H1 (cell line): ENCODE measurements around the gene ERP29. TPM values are rescaled to one million over a fixed set of nuclear protein-coding genes. Genes with fewer than 3 reads are reported as not detected.

ENCODE experiments used
- CTCF ChIA-PET: fragments of 300-600 bp; sonication (Branson Sonifier 250); formaldehyde crosslinking; loops from one replicate; lab custom pipeline; 2021; ENCODE audit not compliant: partially characterized antibody; lab: Charles Lee
- POLR2A ChIA-PET: fragments of 300-600 bp; sonication (Branson Sonifier 250); formaldehyde crosslinking; loops from one replicate; lab custom pipeline; 2021; ENCODE audit warnings: inconsistent platforms; ENCODE audit not compliant: partially characterized antibody; lab: Charles Lee
- DNase-seq, 2 experiments: peaks; one replicate each; pipeline versions ENCODE4 v3.0.0 to v3.0.0-alpha.2; 2010 to 2022; ENCODE audit warnings: low spot score in 2 of 2, low read depth in 1 of 2, mixed read lengths in 1 of 2
- FAIRE-seq: peaks from 2 replicates; lab custom pipeline; 2011; peaks lifted over from hg19 to GRCh38; lab: Jason Lieb, UNC
- H2AFZ ChIP-seq: 2 replicates; pipeline ENCODE4 v1.8.1; 2012; ENCODE audit warnings: low read length, inconsistent platforms
- H2AK5ac ChIP-seq: 2 replicates; pipeline ENCODE4 v1.6.1; 2013; ENCODE audit warnings: low read depth, low read length
- H2BK120ac ChIP-seq: replicated peaks from 2 replicates; pipeline ENCODE3; 2013; ENCODE audit warnings: low read depth, low read length, inconsistent platforms
- H2BK12ac ChIP-seq: 2 replicates; pipeline ENCODE4 v1.6.1; 2013; ENCODE audit warnings: low read depth, low read length
- H2BK15ac ChIP-seq: 2 replicates; pipeline ENCODE4 v1.6.1; 2013; ENCODE audit warnings: low read length
- H2BK20ac ChIP-seq: 2 replicates; pipeline ENCODE4 v1.6.1; 2013; ENCODE audit warnings: low read length
- H2BK5ac ChIP-seq: 2 replicates; pipeline ENCODE4 v1.6.1; 2013; ENCODE audit warnings: low read depth, low read length
- H3K14ac ChIP-seq: 2 replicates; pipeline ENCODE4 v1.6.1; 2013; ENCODE audit warnings: inconsistent platforms; ENCODE audit not compliant: insufficient read length
- H3K18ac ChIP-seq: 2 replicates; pipeline ENCODE4 v1.6.1; 2013; ENCODE audit warnings: low read length; ENCODE audit errors: extremely low read depth
- H3K23ac ChIP-seq: 2 replicates; pipeline ENCODE4 v1.6.1; 2013; ENCODE audit warnings: inconsistent platforms; ENCODE audit not compliant: insufficient read length
- H3K23me2 ChIP-seq: 2 replicates; pipeline ENCODE4 v1.6.1; 2013; ENCODE audit warnings: low read depth, low read length
- H3K27ac ChIP-seq: 2 replicates; pipeline ENCODE4 v1.6.1; 2011; ENCODE audit warnings: low read depth, low read length, inconsistent platforms
- H3K27me3 ChIP-seq, 4 experiments: replicated peaks in 1 of 4; 1 replicate in 1 of 4; 2 replicates in 3 of 4; pipeline versions ENCODE4 v1.6.1 to v1.8.1; 2011 to 2013; ENCODE audit warnings: low read length in 3 of 4, mild to moderate bottlenecking in 3 of 4, inconsistent platforms in 2 of 4, mixed read lengths in 2 of 4, moderate library complexity in 1 of 4; ENCODE audit not compliant: control insufficient read depth in 3 of 4, insufficient read depth in 3 of 4; ENCODE audit errors: extremely low read depth in 1 of 4
- H3K36me3 ChIP-seq, 4 experiments: 2 replicates each; pipeline versions ENCODE4 v1.6.1 to v1.8.1; 2011 to 2013; ENCODE audit warnings: mild to moderate bottlenecking in 4 of 4, low read length in 3 of 4, moderate library complexity in 2 of 4, control low read depth in 1 of 4, inconsistent platforms in 1 of 4; ENCODE audit not compliant: insufficient read depth in 4 of 4, control insufficient read depth in 2 of 4
- H3K4ac ChIP-seq: replicated peaks from 2 replicates; pipeline ENCODE3; 2013; ENCODE audit warnings: low read length, low read depth, mixed read lengths, inconsistent platforms; ENCODE audit not compliant: insufficient read length
- H3K4me1 ChIP-seq, 4 experiments: replicated peaks in 1 of 4; 1 replicate in 1 of 4; 2 replicates in 3 of 4; pipeline versions ENCODE4 v1.6.1 to v1.8.1; 2011 to 2013; ENCODE audit warnings: low read length in 3 of 4, inconsistent platforms in 2 of 4, mixed read lengths in 1 of 4; ENCODE audit not compliant: insufficient read depth in 4 of 4, control insufficient read depth in 3 of 4
- H3K4me2 ChIP-seq, 2 experiments: 2 replicates each; pipeline versions ENCODE4 v1.6.1 to v1.8.1; 2011 to 2013; ENCODE audit warnings: low read depth in 2 of 2, low read length in 2 of 2, control low read depth in 1 of 2, inconsistent platforms in 1 of 2, mild to moderate bottlenecking in 1 of 2; ENCODE audit not compliant: insufficient read depth in 1 of 2
- H3K4me3 ChIP-seq, 4 experiments: fragments of 200-600, 300-600 bp in 1 of 4; sonication (generic), shearing (Covaris generic), sonication (Bioruptor Twin) in 1 of 4; 2 replicates each; pipeline versions ENCODE4 v1.5.1 to v1.8.1; 2011 to 2016; ENCODE audit warnings: low read length in 4 of 4, low read depth in 3 of 4, control low read depth in 2 of 4, inconsistent platforms in 2 of 4, mild to moderate bottlenecking in 2 of 4, mixed read lengths in 1 of 4, moderate library complexity in 1 of 4; ENCODE audit not compliant: insufficient read depth in 2 of 4; ENCODE audit errors: extremely low read depth in 1 of 4
- H3K56ac ChIP-seq: replicated peaks from 2 replicates; pipeline ENCODE3; 2013; ENCODE audit warnings: low read depth, mild to moderate bottlenecking, mixed read lengths, low read length, inconsistent platforms; ENCODE audit not compliant: insufficient read length
- H3K79me1 ChIP-seq: 2 replicates; pipeline ENCODE4 v1.6.1; 2013; ENCODE audit warnings: low read depth, low read length, control low read depth
- H3K79me2 ChIP-seq, 2 experiments: 2 replicates each; pipeline versions ENCODE4 v1.6.1 to v1.8.1; 2012 to 2013; ENCODE audit warnings: low read length in 2 of 2, mild to moderate bottlenecking in 2 of 2, inconsistent platforms in 1 of 2; ENCODE audit not compliant: insufficient read depth in 2 of 2, control insufficient read depth in 1 of 2
- H3K9ac ChIP-seq, 4 experiments: replicated peaks in 1 of 4; 1 replicate in 1 of 4; 2 replicates in 3 of 4; pipeline versions ENCODE4 v1.6.1 to v1.8.1; 2011 to 2013; ENCODE audit warnings: low read depth in 3 of 4, low read length in 3 of 4, control low read depth in 2 of 4, mild to moderate bottlenecking in 2 of 4, moderate library complexity in 2 of 4, inconsistent platforms in 1 of 4; ENCODE audit errors: extremely low read depth in 1 of 4
- H3K9me3 ChIP-seq, 2 experiments: 2 replicates each; pipeline versions ENCODE4 v1.6.1 to v1.8.1; 2012 to 2013; ENCODE audit warnings: mild to moderate bottlenecking in 2 of 2, moderate library complexity in 2 of 2, control low read depth in 1 of 2, inconsistent platforms in 1 of 2, low read depth in 1 of 2, low read length in 1 of 2, mixed read lengths in 1 of 2; ENCODE audit not compliant: insufficient read depth in 2 of 2
- H4K20me1 ChIP-seq, 2 experiments: replicated peaks in 1 of 2; 2 replicates each; pipeline versions ENCODE3 to v1.8.1; 2011 to 2013; ENCODE audit warnings: inconsistent platforms in 2 of 2, low read length in 2 of 2, mild to moderate bottlenecking in 1 of 2; ENCODE audit not compliant: insufficient read depth in 2 of 2, control insufficient read depth in 1 of 2
- H4K5ac ChIP-seq: 2 replicates; pipeline ENCODE4 v1.6.1; 2013; ENCODE audit warnings: low read length, low read depth, mixed read lengths, inconsistent platforms; ENCODE audit not compliant: insufficient read length
- H4K8ac ChIP-seq: 2 replicates; pipeline ENCODE4 v1.8.0; 2013; ENCODE audit warnings: mild to moderate bottlenecking, moderate library complexity, low read length, inconsistent platforms; ENCODE audit not compliant: insufficient read depth; ENCODE audit errors: extremely low read depth
- H4K91ac ChIP-seq: replicated peaks from 2 replicates; pipeline ENCODE3; 2013; ENCODE audit warnings: low read length, mixed read lengths, inconsistent platforms; ENCODE audit not compliant: insufficient read length
- CHD1 ChIP-seq: IDR thresholded peaks from 2 replicates; pipeline ENCODE4 v1.6.1; 2012; ENCODE audit warnings: low read depth, low read length, improper control_type of control experiment
- CHD2 ChIP-seq: IDR thresholded peaks from 2 replicates; pipeline ENCODE4 v1.6.1; 2012; ENCODE audit warnings: low read length, improper control_type of control experiment
- E2F6 ChIP-seq: IDR thresholded peaks from 2 replicates; pipeline ENCODE4 v1.6.1; 2012; ENCODE audit warnings: inconsistent platforms
- EGR1 ChIP-seq: IDR thresholded peaks from 2 replicates; pipeline ENCODE4 v1.6.1; 2011; ENCODE audit warnings: low read depth, low read length, borderline replicate concordance
- FOSL1 ChIP-seq: IDR thresholded peaks from 2 replicates; pipeline ENCODE4 v1.6.1; 2011; ENCODE audit warnings: mild to moderate bottlenecking, low read depth, low read length, moderate library complexity; ENCODE audit not compliant: insufficient read depth
- GTF2F1 ChIP-seq: IDR thresholded peaks from 2 replicates; pipeline ENCODE4 v1.6.1; 2012; ENCODE audit warnings: low read depth, low read length, improper control_type of control experiment, borderline replicate concordance
- POLR2AphosphoS5 ChIP-seq: IDR thresholded peaks from 2 replicates; pipeline ENCODE4 v1.6.1; 2011; ENCODE audit warnings: low read depth, low read length
- RAD21 ChIP-seq, 2 experiments: IDR thresholded peaks in 1 of 2; conservative IDR thresholded peaks in 1 of 2; 2 replicates each; pipeline ENCODE4 v1.6.1; 2011; ENCODE audit warnings: low read depth in 2 of 2, low read length in 2 of 2, improper control_type of control experiment in 1 of 2, inconsistent platforms in 1 of 2, mild to moderate bottlenecking in 1 of 2, moderate library complexity in 1 of 2
- SIRT6 ChIP-seq: IDR thresholded peaks from one replicate; pipeline ENCODE4 v1.7.1; 2012; ENCODE audit warnings: low read length, inconsistent platforms
- SP1 ChIP-seq: IDR thresholded peaks from 2 replicates; pipeline ENCODE4 v1.6.1; 2011; ENCODE audit warnings: low read depth, low read length
- SUZ12 ChIP-seq: fragments of 200-600 bp; sonication (generic); IDR thresholded peaks from 2 replicates; pipeline ENCODE4 v1.6.1; 2012; ENCODE audit warnings: mild to moderate bottlenecking, inconsistent platforms, low read length, moderate library complexity, mixed read lengths
- TAF7 ChIP-seq: optimal IDR thresholded peaks from 2 replicates; pipeline ENCODE3; 2011; ENCODE audit warnings: low read depth, mild to moderate bottlenecking, inconsistent platforms, low read length, moderate library complexity, borderline replicate concordance
- TCF12 ChIP-seq: IDR thresholded peaks from 2 replicates; pipeline ENCODE4 v1.6.1; 2011; ENCODE audit warnings: low read depth, mild to moderate bottlenecking, low read length
- WGBS, 2 experiments: shearing (Covaris generic) in 1 of 2; methylation state at CpG; one replicate each; pipeline versions ENCODE4 v1.1.6 to v1.1.7; 2013 to 2015; ENCODE audit warnings: low lambda C conversion rate in 2 of 2, mixed read lengths in 2 of 2, inconsistent platforms in 1 of 2, low coverage in 1 of 2, missing lambda C conversion rate in 1 of 2; ENCODE audit not compliant: insufficient replicate concordance in 2 of 2, insufficient coverage in 1 of 2, insufficient read length in 1 of 2; ENCODE audit errors: extremely low coverage in 1 of 2, missing lambda C conversion rate in 1 of 2; 5-methylcytosine and 5-hydroxymethylcytosine counted together
- polyA plus RNA-seq, 7 experiments: library from polyadenylated mRNA; depleted of rRNA in 3 of 7; stranded (reverse) in 5 of 7; unstranded in 2 of 7; fragments of >200 nt in 5 of 7; fragments of 200-250 nt in 2 of 7; gene quantifications; 1 replicate in 5 of 7; 2 replicates in 1 of 7; 4 replicates in 1 of 7; pipeline versions ENCODE4 v1.2.1 to v1.2.3, GENCODE V29; 2011 to 2013; ENCODE audit warnings: missing spikeins in 2 of 7, mixed read lengths in 2 of 7
- total RNA-seq: library from RNA; stranded (reverse); fragmentation: NEBNext Ultra II Directional; extraction: Animal tissue kit (Norgen Biotek cat#: 25700); gene quantifications from 2 replicates; pipeline ENCODE4 v1.2.1, GENCODE V29; 2021

ERP29 gene
- total and polyA plus RNA-seq, 2 of the 8 experiments (the other 6 are each of a cell fraction or from before 2014, with no cell fraction given): 88.7 to 171 TPM

- no peak overlapping the region for H2BK20ac ChIP-seq
- CTCF ChIA-PET: interaction anchor here (0.6 to 1.2 kb wide), 2 partner anchors 12 to 16 kb away, joined by 3 to 8 read pairs; no protein-coding TSS in a partner anchor
- H3K23me2 ChIP-seq: no peaks in the 10 kb centered on the region
Measured at GRCh38 chr12:112031472-112031871, 18.2 kb downstream of the ERP29 start.

More at GRCh38 chr12:112031472-112031871, 18.2 kb downstream of the ERP29 start:
- TF ChIP-seq TAF7 (no peak), TCF12 (no peak), SUZ12 (no peak), POLR2AphosphoS5 (no peak), GTF2F1 (no peak), E2F6 (no peak), EGR1 (no peak), SP1 (no peak), CHD2 (no peak), FOSL1 (no peak), RAD21 (IDR thresholded peaks at IDR 0.05 in 1 of 2, conservative IDR thresholded peaks at IDR 0.05 in 1 of 2; ENCODE audit: low read depth in 2 of 2, low read length in 2 of 2) (no peak), CHD1 (no peak), SIRT6 (no peak)
- POLR2A ChIA-PET: interaction anchor here (1.1 to 2.0 kb wide), 3 partner anchors 11 to 19 kb away, joined by 3 to 8 read pairs (median 4); partner anchors contain the start of genes ERP29 and TMEM116
- Histone ChIP-seq H4K8ac (no peak overlapping the region), H3K79me1 (no peaks in the 10 kb centered on the region; the same call in 1 of the 2 replicates), H3K56ac (no peak overlapping the region), H2AFZ (no peak overlapping the region), H3K36me3 (peaks cover 9 to 66% (median 37%) of the 10 kb centered on the region in 4 experiments), H3K4me3 (no peak overlapping the region), H3K9me3 (no peaks in the 10 kb centered on the region), H3K4me2 (no peak overlapping the region), H4K5ac (no peak overlapping the region), H2AK5ac (no peak overlapping the region), H3K18ac (no peak overlapping the region), H2BK12ac (no peak overlapping the region), H3K23ac (no peak overlapping the region), H3K9ac (no peak overlapping the region), H3K4ac (no peak overlapping the region), H2BK120ac (no peak overlapping the region), H4K20me1 (peaks cover 0 to 3% of the 10 kb centered on the region in 2 experiments), H3K27ac (no peak overlapping the region), H2BK15ac (no peak overlapping the region), H3K27me3 (no peaks in the 10 kb centered on the region), H2BK5ac (no peak overlapping the region), H4K91ac (no peak overlapping the region), H3K79me2 (no peaks in the 10 kb centered on the region), H3K4me1 (peaks cover 0 to 2% (median 0%) of the 10 kb centered on the region in 4 experiments; a peak in 1 of 7 replicates), H3K14ac (no peak overlapping the region)
- 100% methylated on average over 2 of the region's 2 CpGs; no CpG with 5 or more reads in 1 of the 2 experiments for WGBS, 2 experiments
- FAIRE-seq (no peak), DNase-seq (no peak)
